Hypothalamus (tissue), 51 donors: ENCODE results near the gene ARL4D.
"Not testable (repeated sequence)": the region's sequence is repeated elsewhere in the genome, so short reads cannot be mapped to it uniquely, and the experiment has no call there.

Experiments
- DNase-seq, 51 donors: peaks; one replicate each; lab custom pipeline; 2025; lab: John Stamatoyannopoulos, UW

Gene ARL4D

GRCh38 chr17:43368740-43369506, 29.9 kb upstream of the ARL4D start:
- peak; percentile 25 to 92 (median 75) for DNase-seq

- no peak for DNase-seq
Measured at GRCh38 chr17:43369986-43370385, 28.8 kb upstream of the ARL4D start.

- DNase-seq = no peak
Measured at GRCh38 chr17:43371227-43371821, 27.5 kb upstream of the ARL4D start.

GRCh38 chr17:43372273-43372911, 26.4 kb upstream of the ARL4D start:
- no peak for DNase-seq

- DNase-seq = no peak
Measured at GRCh38 chr17:43373356-43373755, 25.4 kb upstream of the ARL4D start.

- not testable (repeated sequence) for DNase-seq
Measured at GRCh38 chr17:43375915-43376314, 22.9 kb upstream of the ARL4D start.

- no peak for DNase-seq
Measured at GRCh38 chr17:43377056-43377810, 21.6 kb upstream of the ARL4D start.

- DNase-seq = no peak
Measured at GRCh38 chr17:43378766-43379165, 20.0 kb upstream of the ARL4D start.

- DNase-seq = no peak
Measured at GRCh38 chr17:43380307-43380706, 18.5 kb upstream of the ARL4D start.

- no peak for DNase-seq
Measured at GRCh38 chr17:43381204-43381603, 17.6 kb upstream of the ARL4D start.

GRCh38 chr17:43381621-43382020, 17.2 kb upstream of the ARL4D start:
- no peak for DNase-seq

- no peak for DNase-seq
Measured at GRCh38 chr17:43382776-43383175, 16.0 kb upstream of the ARL4D start.

GRCh38 chr17:43383372-43383771, 15.4 kb upstream of the ARL4D start:
- DNase-seq = no peak

GRCh38 chr17:43383826-43384475, 14.8 kb upstream of the ARL4D start:
- no peak for DNase-seq

GRCh38 chr17:43384476-43384862, 14.3 kb upstream of the ARL4D start:
- DNase-seq = no peak

GRCh38 chr17:43385046-43385831, 13.6 kb upstream of the ARL4D start:
- no peak for DNase-seq

- peak; percentile 51 to 99 (median 92) for DNase-seq
Measured at GRCh38 chr17:43388359-43389045, 10.3 kb upstream of the ARL4D start.

GRCh38 chr17:43389046-43389947, 9.5 kb upstream of the ARL4D start:
- DNase-seq = peak in 49 of 51 donors; percentile 22 to 93 (median 64)
